ENCODE measurements around the gene CEMIP. TPM values are rescaled to one million over a fixed set of nuclear protein-coding genes. Genes with fewer than 3 reads are reported as not detected.

The CEMIP gene
- total RNA-seq, 4 donors from 2014 or later = 3.4 to 9.7 (median 4.9) TPM

DNA sequence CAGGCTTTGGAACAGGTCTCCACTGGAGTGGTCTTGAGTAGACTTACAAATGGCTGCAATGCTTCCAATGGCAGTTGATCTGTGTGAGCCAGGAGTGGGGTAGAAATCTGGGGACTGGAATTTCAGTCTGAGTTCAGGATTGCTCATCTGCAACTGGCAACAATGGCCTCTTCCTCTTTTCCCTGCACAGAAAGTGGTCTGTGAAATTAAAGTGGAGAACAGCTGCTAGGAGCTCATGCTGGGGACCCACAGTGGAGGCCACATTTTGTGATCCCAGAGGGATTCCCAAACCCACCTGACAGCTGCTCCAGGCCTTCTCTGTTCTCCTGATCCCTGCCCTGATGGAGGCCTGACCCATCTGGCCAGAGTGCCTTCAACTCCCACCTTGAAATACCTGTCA is 49.6 kb downstream of the CEMIP start:
- no peak for TF ChIP-seq POLR2A (IDR thresholded peaks at IDR 0.05)
- TF ChIP-seq, protein P1, sequence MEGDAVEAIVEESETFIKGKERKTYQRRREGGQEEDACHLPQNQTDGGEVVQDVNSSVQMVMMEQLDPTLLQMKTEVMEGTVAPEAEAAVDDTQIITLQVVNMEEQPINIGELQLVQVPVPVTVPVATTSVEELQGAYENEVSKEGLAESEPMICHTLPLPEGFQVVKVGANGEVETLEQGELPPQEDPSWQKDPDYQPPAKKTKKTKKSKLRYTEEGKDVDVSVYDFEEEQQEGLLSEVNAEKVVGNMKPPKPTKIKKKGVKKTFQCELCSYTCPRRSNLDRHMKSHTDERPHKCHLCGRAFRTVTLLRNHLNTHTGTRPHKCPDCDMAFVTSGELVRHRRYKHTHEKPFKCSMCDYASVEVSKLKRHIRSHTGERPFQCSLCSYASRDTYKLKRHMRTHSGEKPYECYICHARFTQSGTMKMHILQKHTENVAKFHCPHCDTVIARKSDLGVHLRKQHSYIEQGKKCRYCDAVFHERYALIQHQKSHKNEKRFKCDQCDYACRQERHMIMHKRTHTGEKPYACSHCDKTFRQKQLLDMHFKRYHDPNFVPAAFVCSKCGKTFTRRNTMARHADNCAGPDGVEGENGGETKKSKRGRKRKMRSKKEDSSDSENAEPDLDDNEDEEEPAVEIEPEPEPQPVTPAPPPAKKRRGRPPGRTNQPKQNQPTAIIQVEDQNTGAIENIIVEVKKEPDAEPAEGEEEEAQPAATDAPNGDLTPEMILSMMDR (IDR thresholded peaks at IDR 0.05) = no peak
- DNase-seq (ENCODE audit: low spot score in 2 of 2) = no peak
- no peak overlapping the region for H3K4me3 ChIP-seq (ENCODE audit: low read depth, poor library complexity, severe bottlenecking)
- intact Hi-C loops (cut with DNase I; ENCODE audit: low total_unique reads) = no loop called here

DNA sequence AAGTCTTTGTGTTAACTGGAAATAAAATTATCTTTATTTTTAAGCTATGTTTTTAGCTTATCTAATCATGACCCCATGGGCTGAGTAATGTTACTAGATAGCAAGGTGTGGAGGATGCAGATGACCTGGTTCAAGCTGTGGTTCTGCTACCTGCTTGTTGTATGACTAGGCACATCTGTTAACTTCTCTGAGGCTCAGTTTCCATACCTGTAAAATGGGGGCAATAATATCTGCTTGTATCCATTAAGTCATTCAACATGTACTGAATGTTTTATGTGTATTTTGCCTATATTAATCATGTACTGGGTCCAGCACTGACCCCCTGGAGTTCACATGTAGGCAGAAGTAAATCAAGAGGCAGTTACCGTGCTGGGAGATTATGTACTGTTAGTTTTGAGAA is 51.5 kb downstream of the CEMIP start:
- TF ChIP-seq POLR2A (IDR thresholded peaks at IDR 0.05) = no peak
- TF ChIP-seq, protein P1 (IDR thresholded peaks at IDR 0.05) = no peak
- intact Hi-C loops (cut with DNase I; ENCODE audit: low total_unique reads) = no loop called here
- H3K4me3 ChIP-seq (ENCODE audit: low read depth, poor library complexity, severe bottlenecking) = no peak overlapping the region
- DNase-seq (ENCODE audit: low spot score in 2 of 2) = no peak
- WGBS, 2 donors = 94% methylated on average over 1 of the region's 1 CpG

DNA sequence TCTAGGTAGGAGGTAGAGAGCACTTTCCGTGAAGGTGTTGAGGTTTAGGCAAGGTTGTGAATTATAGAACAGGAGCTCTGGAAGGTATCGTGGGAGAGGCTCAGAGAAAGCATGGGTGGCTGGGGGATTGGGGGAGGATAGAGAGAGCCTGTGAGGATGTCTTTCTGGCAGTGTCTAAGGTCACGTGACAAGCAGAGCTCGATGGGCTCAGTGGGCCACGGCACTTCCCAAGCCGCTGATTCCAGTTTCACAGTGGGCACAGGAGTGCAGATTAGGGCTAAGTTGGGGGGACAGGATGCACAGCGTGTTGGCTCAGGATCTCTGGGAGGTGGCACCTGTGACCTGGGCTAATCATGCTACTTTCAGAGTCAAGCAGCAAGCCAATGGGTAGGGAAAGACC is 52.0 kb downstream of the CEMIP start:
- no peak for DNase-seq (ENCODE audit: low spot score in 2 of 2)
- intact Hi-C loops (cut with DNase I; ENCODE audit: low total_unique reads) = no loop called here
- no peak overlapping the region for H3K4me3 ChIP-seq (ENCODE audit: low read depth, poor library complexity, severe bottlenecking)
- TF ChIP-seq POLR2A (IDR thresholded peaks at IDR 0.05) = no peak
- TF ChIP-seq, protein P1 (IDR thresholded peaks at IDR 0.05) = no peak
- 95 to 96% methylated on average over 7 of the region's 7 CpGs for WGBS, 2 donors

DNA sequence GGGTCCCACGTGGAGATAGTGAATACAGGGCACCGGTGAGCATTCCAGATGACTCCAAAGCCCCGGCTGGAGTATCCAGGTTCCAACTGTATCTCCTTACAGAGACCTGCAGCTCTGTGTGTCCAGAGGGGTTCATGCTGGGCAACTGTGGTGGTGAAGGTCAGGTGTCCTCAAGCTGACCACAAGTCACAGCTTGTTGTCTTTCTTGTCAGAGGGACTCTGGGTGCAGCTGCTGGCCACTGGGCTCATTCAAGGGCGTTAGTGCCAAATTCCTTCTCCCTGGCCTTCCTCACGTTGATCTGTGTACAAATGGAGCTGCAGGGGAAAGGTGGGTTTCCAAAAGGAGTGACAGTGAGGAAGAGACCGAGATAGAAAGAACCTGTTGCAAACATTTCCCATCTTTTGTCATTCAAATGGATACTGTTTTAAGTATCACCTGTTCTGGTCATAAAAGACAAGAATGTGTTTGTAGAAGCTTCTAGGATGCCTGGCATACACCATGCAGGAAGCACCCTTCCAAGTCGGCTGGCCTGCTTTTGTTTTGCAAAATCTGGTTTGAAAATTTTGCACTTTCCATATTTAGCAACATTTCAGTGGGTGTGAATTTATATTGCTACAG is 52.5 kb downstream of the CEMIP start:
- intact Hi-C loops (cut with DNase I; ENCODE audit: low total_unique reads) = no loop called here
- 81 to 87% methylated on average over 7 of the region's 7 CpGs for WGBS, 2 donors
- no peak overlapping the region for H3K4me3 ChIP-seq (ENCODE audit: low read depth, poor library complexity, severe bottlenecking)
- DNase-seq (ENCODE audit: low spot score in 2 of 2) = no peak
- TF ChIP-seq, protein P1 (IDR thresholded peaks at IDR 0.05) = no peak
- TF ChIP-seq POLR2A (IDR thresholded peaks at IDR 0.05) = no peak

DNA sequence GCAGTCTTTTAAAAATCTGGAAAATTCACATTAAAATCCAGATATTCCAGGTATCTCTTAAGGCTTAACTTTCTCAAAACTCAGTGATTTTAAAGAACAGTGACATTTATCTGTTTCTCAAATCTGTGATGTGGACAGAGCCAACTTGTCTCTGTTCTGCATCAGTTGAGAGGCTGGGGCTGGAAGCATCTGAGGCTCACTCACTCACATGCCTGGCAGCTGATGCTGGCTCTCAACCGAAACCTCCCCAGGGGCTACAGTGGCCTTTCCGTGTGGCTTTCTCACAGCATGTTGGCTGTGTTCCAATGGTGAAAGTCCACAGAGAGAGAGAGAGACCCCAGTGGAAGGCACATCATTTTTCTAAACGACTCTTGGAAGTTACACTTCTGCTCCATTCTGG is 53.5 kb downstream of the CEMIP start:
- intact Hi-C loops (cut with DNase I; ENCODE audit: low total_unique reads) = no loop called here
- TF ChIP-seq POLR2A (IDR thresholded peaks at IDR 0.05) = no peak
- TF ChIP-seq, protein P1 (IDR thresholded peaks at IDR 0.05) = no peak

DNA sequence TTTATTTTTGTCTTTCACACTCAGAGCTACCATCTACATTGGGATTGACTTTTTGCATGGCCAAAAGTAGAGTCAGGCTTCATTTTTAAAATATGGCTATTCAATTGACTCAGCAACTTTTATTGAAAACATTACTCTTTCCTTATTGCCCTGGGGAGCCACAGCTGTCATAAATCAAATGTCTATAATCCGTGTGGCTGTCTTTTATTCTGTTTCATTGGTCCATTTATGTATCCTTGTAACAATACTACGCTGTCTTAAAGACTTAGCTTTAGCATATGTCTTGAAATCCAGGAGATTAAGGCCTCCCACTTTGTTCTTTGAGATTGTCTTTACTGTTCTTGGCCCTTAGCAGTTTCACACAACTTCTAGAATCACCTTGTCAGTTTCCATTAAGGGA is 55.2 kb downstream of the CEMIP start:
- no peak for DNase-seq (ENCODE audit: low spot score in 2 of 2)
- intact Hi-C loops (cut with DNase I; ENCODE audit: low total_unique reads) = no loop called here
- WGBS, 2 donors = 53 to 62% methylated on average over 2 of the region's 2 CpGs
- TF ChIP-seq, protein P1 (IDR thresholded peaks at IDR 0.05) = no peak
- TF ChIP-seq POLR2A (IDR thresholded peaks at IDR 0.05) = no peak
- no peak overlapping the region for H3K4me3 ChIP-seq (ENCODE audit: low read depth, poor library complexity, severe bottlenecking)

More for the DNA sequence above, 53.5 kb downstream of the CEMIP start:
- DNase-seq (ENCODE audit: low spot score in 2 of 2) = no peak
- WGBS, 2 donors = 48 to 52% methylated on average over 3 of the region's 3 CpGs
- no peak overlapping the region for H3K4me3 ChIP-seq (ENCODE audit: low read depth, poor library complexity, severe bottlenecking)

All from lower leg skin (tissue), 4 donors.